Heart right ventricle (tissue), 16 donors: ENCODE measurements around the gene RFX2. TPM values are rescaled to one million over a fixed set of nuclear protein-coding genes. Genes with fewer than 3 reads are reported as not detected.

Experiments used
- ATAC-seq, 8 donors: fragments of 200-7000 bp; cut with Tn5 transposase; one replicate each; pipeline ENCODE4 v1.9.1; 2020; ENCODE audit warnings: mild to moderate bottlenecking in 8 of 8, moderate library complexity in 8 of 8, moderate number of reproducible peaks in 1 of 8
- DNase-seq, 2 donors: peaks; one replicate each; pipeline ENCODE4 v3.0.0-alpha.2; 2020
- H3K27ac ChIP-seq, 10 donors: fragments of 200-600 bp; sonication (generic) in 2 of 10; one replicate each; pipeline versions ENCODE4 v1.5.0 to v1.8.0; 2020 to 2022; ENCODE audit warnings: mild to moderate bottlenecking in 3 of 10
- H3K27me3 ChIP-seq, 7 donors: fragments of 200-600 bp; one replicate each; pipeline ENCODE4 v1.8.0; 2021 to 2022; ENCODE audit warnings: mild to moderate bottlenecking in 2 of 7
- H3K36me3 ChIP-seq, 9 donors: fragments of 200-600 bp; sonication (generic) in 1 of 9; one replicate each; pipeline versions ENCODE4 v1.5.0 to v1.8.0; 2020 to 2022; ENCODE audit warnings: mild to moderate bottlenecking in 2 of 9
- H3K4me1 ChIP-seq, 9 donors: fragments of 200-600 bp; sonication (generic) in 1 of 9; one replicate each; pipeline versions ENCODE4 v1.5.0 to v1.8.0; 2020 to 2022; ENCODE audit warnings: mild to moderate bottlenecking in 4 of 9
- H3K4me3 ChIP-seq, 10 donors: fragments of 200-600 bp; sonication (generic) in 2 of 10; one replicate each; pipeline versions ENCODE4 v1.5.0 to v1.8.0; 2020 to 2022; ENCODE audit warnings: mild to moderate bottlenecking in 7 of 10, moderate library complexity in 2 of 10
- H3K9me3 ChIP-seq, 11 donors: fragments of 200-600 bp in 10 of 11; sonication (generic) in 2 of 11; one replicate each; pipeline versions ENCODE4 v1.5.0 to v1.8.0; 2013 to 2022; ENCODE audit warnings: mild to moderate bottlenecking in 2 of 11, control low read depth in 1 of 11, moderate library complexity in 1 of 11
- WGBS, 2 donors: extraction: QIAGEN DNeasy Blood & Tissue Kit; methylation state at CpG; one replicate each; pipeline ENCODE4 v1.1.7; 2013; ENCODE audit warnings: inconsistent platforms in 1 of 2; 5-methylcytosine and 5-hydroxymethylcytosine counted together
- intact Hi-C, 10 donors: fragments of 100-400 bp; cut with DNase I; formaldehyde crosslinking; loops; one replicate each; pipeline versions ENCODE4 v1.11.1 to v1.14.2; 2022
- polyA plus RNA-seq, 2 donors: library from polyadenylated mRNA; stranded (reverse); fragments of 200-250 nt; gene quantifications; one replicate each; pipeline ENCODE4 v1.2.3, GENCODE V29; 2013
- total RNA-seq, 10 donors: library from RNA; stranded (reverse); fragmentation: NEBNext Ultra II Directional in 3 of 10; extraction: Animal tissue kit (Norgen Biotek cat#: 25700) in 3 of 10; gene quantifications; one replicate each; pipeline versions ENCODE4 v1.2.1 to v1.2.4, GENCODE V29; 2021 to 2023
- TF ChIP-seq, protein P1 (sequence below), 9 donors: fragments of 200-600 bp; sonication (generic) in 2 of 9; IDR thresholded peaks; one replicate each; pipeline versions ENCODE4 v1.5.0 to v1.8.0; 2021 to 2022; ENCODE audit warnings: antibody characterized with exemption in 9 of 9, mild to moderate bottlenecking in 5 of 9, moderate library complexity in 1 of 9
- donor health status: Arrhythmogenic right ventricular cardiomyopathy.
- donor health status: ischemic (EF 13 %, LVEDD 7.1; RV severe dilation, severe dysfunction).
- donor health status: healthy with polysubstance abuse.
- donor health status: DM: no; HTN: yes; CAD: no.
- donor health status: DM: no; HTN: no; CAD: no.
- donor health status: ischemic (EF 25% LVEDD 6.9; RV normal size, moderate dysfunction).
- donor health status: ischemic (EF 25% LVEDD 5.7; RV mildly dilated, moderate dysfunction).
- donor health status: healthy.
- donor health status: DM: yes; HTN: yes; CAD: no.
- donor health status: Ischemic cardiomyopathy.
- donor health status: ischemic (EF 35%, LVEDD 5.7; RV mildly dilated, moderate dysfunction).
- donor health status: nonischemic (EF 11% LVEDD 7.7; RV severe dilation, severe dysfunction).
- donor health status: DM: yes; HTN: yes; CAD: no.
- donor health status: PGD.
- donor health status: ischemic (EF 29% LVEDD 5.4; RV normal size, mild dysfunction).
- donor health status: nonischemic (EF 23%, LVEDD 6.1; RV moderate dilation, normal function).

Gene RFX2
- total and polyA plus RNA-seq, 12 donors, result 4.2 to 17.4 (median 5.2) TPM

DNA sequence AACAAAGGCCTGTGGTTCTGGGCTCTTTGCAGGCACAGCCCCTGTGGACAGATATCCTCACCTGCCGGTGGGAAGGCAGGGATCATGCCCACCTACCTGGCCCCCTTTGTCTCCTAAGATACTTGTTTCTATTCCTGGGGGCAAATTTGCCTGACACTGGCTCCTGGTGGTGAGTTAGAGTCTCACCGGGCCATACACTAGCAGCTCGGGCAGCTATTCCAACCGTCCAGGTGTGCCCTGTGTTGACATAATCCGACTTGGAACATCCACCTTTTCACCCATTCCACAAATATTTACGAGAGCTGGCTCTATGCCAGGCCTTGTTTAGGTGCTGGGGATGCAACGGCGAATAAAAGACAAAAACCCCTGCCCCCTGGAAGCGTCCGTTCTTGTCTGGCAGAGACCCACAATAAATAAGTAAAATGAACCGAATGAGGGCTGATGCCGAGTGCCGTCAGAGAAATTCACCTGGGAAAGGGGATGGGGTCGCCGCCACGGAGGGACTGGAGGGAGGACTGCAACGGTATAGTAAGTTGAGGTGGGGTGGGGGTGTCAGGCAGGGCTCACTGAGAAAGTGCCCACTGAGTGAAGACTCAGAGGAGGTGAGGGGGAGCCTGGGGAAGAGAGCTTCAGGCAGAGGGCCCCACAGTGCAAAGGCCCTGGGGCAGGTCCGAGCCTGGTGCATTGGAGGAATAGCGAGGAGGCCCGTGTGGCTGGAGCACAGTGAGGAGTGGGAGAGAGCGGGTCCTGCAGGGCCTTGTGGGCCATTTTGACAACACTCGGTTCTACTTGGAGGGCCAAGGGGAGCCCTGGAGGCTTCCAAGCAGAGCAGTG lies 89.1 kb downstream of the RFX2 start:
- TF ChIP-seq, protein P1, sequence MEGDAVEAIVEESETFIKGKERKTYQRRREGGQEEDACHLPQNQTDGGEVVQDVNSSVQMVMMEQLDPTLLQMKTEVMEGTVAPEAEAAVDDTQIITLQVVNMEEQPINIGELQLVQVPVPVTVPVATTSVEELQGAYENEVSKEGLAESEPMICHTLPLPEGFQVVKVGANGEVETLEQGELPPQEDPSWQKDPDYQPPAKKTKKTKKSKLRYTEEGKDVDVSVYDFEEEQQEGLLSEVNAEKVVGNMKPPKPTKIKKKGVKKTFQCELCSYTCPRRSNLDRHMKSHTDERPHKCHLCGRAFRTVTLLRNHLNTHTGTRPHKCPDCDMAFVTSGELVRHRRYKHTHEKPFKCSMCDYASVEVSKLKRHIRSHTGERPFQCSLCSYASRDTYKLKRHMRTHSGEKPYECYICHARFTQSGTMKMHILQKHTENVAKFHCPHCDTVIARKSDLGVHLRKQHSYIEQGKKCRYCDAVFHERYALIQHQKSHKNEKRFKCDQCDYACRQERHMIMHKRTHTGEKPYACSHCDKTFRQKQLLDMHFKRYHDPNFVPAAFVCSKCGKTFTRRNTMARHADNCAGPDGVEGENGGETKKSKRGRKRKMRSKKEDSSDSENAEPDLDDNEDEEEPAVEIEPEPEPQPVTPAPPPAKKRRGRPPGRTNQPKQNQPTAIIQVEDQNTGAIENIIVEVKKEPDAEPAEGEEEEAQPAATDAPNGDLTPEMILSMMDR (IDR thresholded peaks at IDR 0.05), result no peak
- DNase-seq (no peak), ATAC-seq (peak in 1 of 8 donors; percentile 36)
- peaks cover 0 to 17% (median 3%) of the 10 kb centered on the region in 9 donors for H3K4me1 ChIP-seq
- H3K9me3 ChIP-seq, result no peaks in the 10 kb centered on the region
- intact Hi-C loops, result loop anchor here (2.0 to 10.0 kb wide), 6 partner anchors 34 to 246 kb away; partner anchors contain the start of gene NRTN (in 4 of the 10)
- WGBS, 2 donors, result 93 to 94% methylated on average over 22 of the region's 22 CpGs
- no peak overlapping the region for H3K27ac ChIP-seq
- no peak overlapping the region for H3K4me3 ChIP-seq
- H3K36me3 ChIP-seq, result peaks cover 0 to 10% (median 0%) of the 10 kb centered on the region in 9 donors
- H3K27me3 ChIP-seq, result no peaks in the 10 kb centered on the region

DNA sequence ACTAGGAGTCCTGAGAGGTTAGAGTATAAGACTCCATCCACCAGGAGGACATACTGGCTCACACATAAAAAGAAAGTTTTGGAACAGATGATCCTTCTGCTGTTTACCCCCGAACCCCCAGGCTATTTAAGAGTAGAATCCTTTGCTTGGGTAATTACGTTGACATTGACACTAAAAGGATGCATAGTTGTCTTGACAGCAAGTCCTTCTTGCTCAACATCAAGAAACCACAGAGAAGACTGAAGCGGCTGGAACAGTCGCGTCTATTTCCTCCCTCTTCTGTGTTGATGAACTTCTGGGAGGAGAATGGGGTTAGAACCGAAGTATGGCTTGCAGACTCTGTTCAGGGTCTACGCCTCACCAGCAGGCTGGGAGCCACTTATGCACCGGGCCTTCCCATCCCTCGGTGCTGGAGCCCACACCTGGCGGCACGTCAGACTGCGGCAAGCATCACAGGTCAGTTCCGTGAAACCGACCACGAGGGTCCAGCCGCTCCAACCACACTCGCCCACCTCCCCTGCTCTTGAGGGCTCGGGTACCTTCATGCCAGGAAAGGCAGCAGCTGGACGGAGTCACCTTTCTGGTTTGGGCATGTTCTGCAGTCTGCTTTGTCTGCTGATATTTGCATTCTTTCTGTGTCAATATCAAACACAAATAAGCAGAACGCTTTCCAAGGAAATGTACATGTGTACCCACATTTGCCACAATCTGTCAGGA lies 90.0 kb downstream of the RFX2 start:
- peaks cover 0 to 6% (median 0%) of the 10 kb centered on the region in 9 donors for H3K36me3 ChIP-seq
- 92 to 93% methylated on average over 20 of the region's 20 CpGs for WGBS, 2 donors
- no peaks in the 10 kb centered on the region for H3K9me3 ChIP-seq
- H3K4me3 ChIP-seq, result no peak overlapping the region
- peaks cover 0 to 17% (median 3%) of the 10 kb centered on the region in 9 donors for H3K4me1 ChIP-seq
- DNase-seq (no peak), ATAC-seq (no peak)
- no peak overlapping the region for H3K27ac ChIP-seq
- intact Hi-C loops, result loop anchor here (2.0 to 10.0 kb wide), 6 partner anchors 33 to 246 kb away; partner anchors contain the start of gene NRTN (in 4 of the 10)
- no peaks in the 10 kb centered on the region for H3K27me3 ChIP-seq
- TF ChIP-seq, protein P1 (IDR thresholded peaks at IDR 0.05), result no peak

DNA sequence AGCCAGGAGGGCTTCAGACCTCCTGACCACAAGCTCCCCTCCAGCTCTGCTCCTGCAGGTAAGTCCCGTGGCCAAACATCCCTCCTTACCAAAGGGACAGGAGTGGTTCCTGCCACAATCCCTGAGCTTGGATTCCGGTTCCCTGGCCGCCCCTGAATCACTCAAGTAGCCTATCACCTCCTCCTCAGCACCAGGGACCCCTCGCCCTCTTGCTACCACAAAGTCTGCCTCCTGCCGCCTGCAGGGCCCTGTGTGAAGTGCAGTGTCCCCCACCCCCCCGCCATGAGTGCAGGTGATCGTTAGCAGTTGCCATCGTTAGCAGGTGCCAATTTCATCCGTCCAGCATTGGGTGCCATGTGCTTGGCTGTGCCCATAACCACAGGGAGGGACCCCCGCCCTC lies 91.5 kb downstream of the RFX2 start:
- Histone ChIP-seq H3K27me3 (no peaks in the 10 kb centered on the region), H3K4me3 (no peak overlapping the region), H3K27ac (no peak overlapping the region), H3K9me3 (no peaks in the 10 kb centered on the region), H3K36me3 (peaks cover 0 to 7% (median 0%) of the 10 kb centered on the region in 9 donors), H3K4me1 (peaks cover 0 to 17% (median 3%) of the 10 kb centered on the region in 9 donors)
- ATAC-seq, result no peak
- TF ChIP-seq, protein P1 (IDR thresholded peaks at IDR 0.05), result no peak
- intact Hi-C loops, result no loop called here
- WGBS, 2 donors, result 72 to 74% methylated on average over 10 of the region's 10 CpGs
- DNase-seq, result no peak

DNA sequence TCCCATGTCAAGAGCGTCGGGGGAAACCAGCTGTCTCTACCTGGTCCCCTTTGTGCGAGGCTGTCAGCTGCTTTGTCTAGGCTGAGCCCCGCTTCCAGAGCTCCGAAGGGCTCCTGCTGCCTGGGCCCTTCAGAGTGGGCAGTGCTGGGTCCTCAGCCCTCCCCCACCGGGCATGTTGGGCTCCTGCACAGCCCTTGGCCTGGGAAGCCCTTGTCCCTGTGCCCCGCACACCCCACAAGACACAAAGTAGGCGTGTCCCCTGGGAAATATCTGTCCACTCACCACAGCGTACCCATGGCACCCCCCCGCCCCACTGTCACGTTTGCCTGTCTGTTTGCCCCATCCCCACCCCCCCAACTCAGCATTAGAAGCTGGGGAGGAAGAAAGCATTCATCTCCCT lies 92.7 kb downstream of the RFX2 start:
- no peak overlapping the region for H3K27ac ChIP-seq
- H3K9me3 ChIP-seq, result no peaks in the 10 kb centered on the region
- WGBS, 2 donors, result 91 to 94% methylated on average over 11 of the region's 11 CpGs
- DNase-seq, result no peak
- TF ChIP-seq, protein P1 (IDR thresholded peaks at IDR 0.05), result no peak
- peaks cover 0 to 16% (median 0%) of the 10 kb centered on the region in 9 donors for H3K36me3 ChIP-seq
- H3K27me3 ChIP-seq, result no peaks in the 10 kb centered on the region
- intact Hi-C loops, result no loop called here
- H3K4me3 ChIP-seq, result no peak overlapping the region
- H3K4me1 ChIP-seq, result peaks cover 0 to 11% (median 3%) of the 10 kb centered on the region in 9 donors
- no peak for ATAC-seq
